Glutamatergic neuron (in vitro differentiated cells): ENCODE measurements around the gene GPR158. TPM values are rescaled to one million over a fixed set of nuclear protein-coding genes. Genes with fewer than 3 reads are reported as not detected.

ENCODE experiments used
- DNase-seq: peaks from one replicate; pipeline ENCODE4 v3.0.0; 2022
- H3K27ac Mint-ChIP-seq: one replicate; pipeline ENCODE4 v1.8.0; 2020; ENCODE audit warnings: mild to moderate bottlenecking, mixed read lengths, inconsistent platforms; ENCODE audit not compliant: unreplicated experiment
- H3K27me3 Mint-ChIP-seq: one replicate; pipeline ENCODE4 v1.8.0; 2020; ENCODE audit warnings: mild to moderate bottlenecking, moderate library complexity, mixed read lengths, inconsistent platforms; ENCODE audit not compliant: unreplicated experiment
- H3K36me3 Mint-ChIP-seq: one replicate; pipeline ENCODE4 v1.8.0; 2020; ENCODE audit warnings: mild to moderate bottlenecking, mixed read lengths, inconsistent platforms; ENCODE audit not compliant: unreplicated experiment
- H3K4me1 Mint-ChIP-seq: one replicate; pipeline ENCODE4 v1.8.0; 2020; ENCODE audit warnings: mild to moderate bottlenecking, low read depth, mixed read lengths, inconsistent platforms; ENCODE audit not compliant: unreplicated experiment
- H3K4me3 Mint-ChIP-seq: one replicate; pipeline ENCODE4 v1.8.0; 2020; ENCODE audit warnings: mild to moderate bottlenecking, mixed read lengths, inconsistent platforms; ENCODE audit not compliant: unreplicated experiment
- H3K9me3 Mint-ChIP-seq: one replicate; pipeline ENCODE4 v1.8.0; 2020; ENCODE audit warnings: mild to moderate bottlenecking, moderate library complexity, mixed read lengths, inconsistent platforms; ENCODE audit not compliant: unreplicated experiment
- CTCF ChIP-seq: fragments of 200-600 bp; sonication (generic); IDR thresholded peaks from one replicate; pipeline ENCODE4 v1.5.0; 2021; ENCODE audit not compliant: partially characterized antibody, unreplicated experiment
- total RNA-seq: library from RNA; stranded (reverse); fragmentation: NEBNext Ultra II Directional; extraction: Animal tissue kit (Norgen Biotek cat#: 25700); gene quantifications from one replicate; pipeline ENCODE4 v1.2.1, GENCODE V29; 2021; ENCODE audit not compliant: unreplicated experiment

The GPR158 gene
- total RNA-seq, 1 donor from 2014 or later, result 2.6 TPM

GRCh38 chr10:25455980-25456567, 281.3 kb downstream of the GPR158 start:
- no peaks in the 10 kb centered on the region for H3K27me3 Mint-ChIP-seq
- TF ChIP-seq CTCF, result no peak
- no peaks in the 10 kb centered on the region for H3K36me3 Mint-ChIP-seq
- H3K27ac Mint-ChIP-seq, result no peak overlapping the region
- no peaks in the 10 kb centered on the region for H3K4me1 Mint-ChIP-seq
- no peak overlapping the region for H3K4me3 Mint-ChIP-seq
- no peaks in the 10 kb centered on the region for H3K9me3 Mint-ChIP-seq
- no peak for DNase-seq

DNA sequence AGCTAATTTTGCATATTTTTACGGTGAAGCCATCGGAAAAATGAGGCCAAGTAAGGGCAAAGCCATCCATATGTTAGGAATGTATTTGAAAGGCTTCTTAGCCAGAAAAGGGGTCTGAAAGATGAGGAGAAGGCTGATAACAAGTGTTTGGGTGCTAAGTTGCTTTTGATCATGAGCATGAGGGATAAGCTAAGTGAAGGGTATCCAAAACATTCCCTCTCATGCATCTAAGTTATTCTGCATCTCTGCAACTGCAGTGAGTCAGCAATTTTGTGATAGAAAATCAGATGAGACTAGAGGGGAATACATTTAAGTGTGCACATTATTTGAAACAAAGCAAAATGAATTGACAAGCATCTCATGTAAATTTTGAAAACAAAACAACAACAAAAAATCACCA, 282.8 kb downstream of the GPR158 start:
- Mint-ChIP-seq H3K4me3 (no peak overlapping the region), H3K36me3 (no peaks in the 10 kb centered on the region), H3K9me3 (no peaks in the 10 kb centered on the region), H3K4me1 (no peaks in the 10 kb centered on the region), H3K27me3 (no peaks in the 10 kb centered on the region), H3K27ac (no peak overlapping the region)
- no peak for TF ChIP-seq CTCF
- DNase-seq, result no peak

- no peak for DNase-seq
- no peak overlapping the region for H3K4me3 Mint-ChIP-seq
- no peaks in the 10 kb centered on the region for H3K27me3 Mint-ChIP-seq
- no peak for TF ChIP-seq CTCF
- H3K27ac Mint-ChIP-seq, result no peak overlapping the region
- no peaks in the 10 kb centered on the region for H3K4me1 Mint-ChIP-seq
- no peaks in the 10 kb centered on the region for H3K9me3 Mint-ChIP-seq
- no peaks in the 10 kb centered on the region for H3K36me3 Mint-ChIP-seq
These were observed 291.0 kb downstream of the GPR158 start for GRCh38 chr10:25465582-25466372.

DNA sequence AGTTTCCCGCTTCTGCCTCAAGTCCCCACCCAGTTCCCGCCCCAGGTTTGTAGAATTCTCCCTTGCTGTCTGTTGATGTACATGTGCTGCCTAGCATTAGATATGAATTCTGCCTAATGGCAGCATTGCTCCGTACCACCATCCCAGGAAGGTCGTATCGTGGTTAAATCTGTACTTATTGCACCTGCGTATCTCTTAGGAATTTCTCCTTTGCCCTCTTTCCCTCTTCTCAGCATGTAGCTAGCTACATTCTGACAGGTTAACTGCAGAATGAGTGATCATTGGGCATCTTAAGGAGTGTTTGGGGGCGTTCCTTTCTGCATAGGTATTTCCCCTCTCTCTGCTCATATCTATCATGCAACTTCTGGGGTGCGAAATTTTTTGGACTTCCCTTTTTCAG, 293.1 kb downstream of the GPR158 start:
- Mint-ChIP-seq H3K36me3 (no peaks in the 10 kb centered on the region), H3K4me3 (no peak overlapping the region), H3K4me1 (no peaks in the 10 kb centered on the region), H3K27me3 (no peaks in the 10 kb centered on the region), H3K27ac (no peak overlapping the region), H3K9me3 (no peaks in the 10 kb centered on the region)
- no peak for TF ChIP-seq CTCF
- no peak for DNase-seq

DNA sequence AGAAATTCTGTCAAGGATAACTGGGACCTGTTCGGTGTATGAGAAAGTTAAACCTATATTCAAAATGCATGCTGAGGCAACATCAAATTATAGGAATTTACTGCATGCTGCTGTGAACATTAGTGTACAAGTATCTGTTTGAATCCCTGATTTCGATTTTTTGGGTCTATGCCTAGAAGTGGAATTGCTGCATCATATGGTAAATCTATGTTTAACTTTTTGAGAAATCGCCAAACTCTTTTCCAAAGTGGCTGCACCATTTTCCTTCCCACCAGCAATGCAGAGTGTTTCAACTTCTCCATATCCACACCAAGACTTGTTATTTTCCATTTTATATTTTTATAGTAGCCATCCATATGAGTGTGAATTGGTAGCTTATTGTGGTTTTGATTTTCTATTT, 306.7 kb downstream of the GPR158 start:
- Mint-ChIP-seq H3K27me3 (no peaks in the 10 kb centered on the region), H3K36me3 (no peaks in the 10 kb centered on the region), H3K9me3 (no peaks in the 10 kb centered on the region), H3K4me3 (no peak overlapping the region), H3K27ac (no peak overlapping the region), H3K4me1 (no peaks in the 10 kb centered on the region)
- DNase-seq, result no peak
- no peak for TF ChIP-seq CTCF
